Fibroblast of lung (primary cell): ENCODE results near the gene SMC6. TPM values are rescaled to one million over a fixed set of nuclear protein-coding genes. Genes with fewer than 3 reads are reported as not detected.

Experiments used
- DNase-seq, 2 donors: peaks; one replicate each; pipeline versions ENCODE4 v3.0.0 to v3.0.0-alpha.2; 2010; ENCODE audit warnings: low read depth in 2 of 2
- H2AFZ ChIP-seq: 2 replicates; pipeline ENCODE4 v1.5.1; 2012; ENCODE audit warnings: low read length, control low read depth, inconsistent platforms
- H3K27ac ChIP-seq: 2 replicates; pipeline ENCODE4 v1.5.1; 2011; ENCODE audit warnings: low read length, control low read depth; ENCODE audit not compliant: insufficient read depth
- H3K27me3 ChIP-seq: 2 replicates; pipeline ENCODE4 v1.5.1; 2011; ENCODE audit warnings: mild to moderate bottlenecking, low read length; ENCODE audit not compliant: control insufficient read depth, insufficient read depth
- H3K36me3 ChIP-seq: 2 replicates; pipeline ENCODE4 v1.5.1; 2011; ENCODE audit warnings: low read length; ENCODE audit not compliant: control insufficient read depth, insufficient read depth
- H3K4me1 ChIP-seq: 2 replicates; pipeline ENCODE4 v1.5.1; 2011; ENCODE audit warnings: low read length; ENCODE audit not compliant: control insufficient read depth, insufficient read depth; ENCODE audit errors: extremely low read depth
- H3K4me2 ChIP-seq: 2 replicates; pipeline ENCODE4 v1.5.1; 2011; ENCODE audit warnings: low read length, control low read depth; ENCODE audit not compliant: insufficient read depth; ENCODE audit errors: extremely low read depth
- H3K4me3 ChIP-seq, 4 experiments: fragments of 200-600 bp in 1 of 4; sonication (generic) in 1 of 4; replicated peaks in 1 of 4; 2 replicates each; pipeline ENCODE4 v1.5.1; 2011 to 2016; ENCODE audit warnings: low read length in 4 of 4, low read depth in 3 of 4, mild to moderate bottlenecking in 3 of 4, control low read depth in 2 of 4, inconsistent platforms in 1 of 4, mixed read lengths in 1 of 4; ENCODE audit not compliant: insufficient read depth in 1 of 4; ENCODE audit errors: control extremely low read depth in 1 of 4
- H3K79me2 ChIP-seq: 2 replicates; pipeline ENCODE4 v1.5.1; 2012; ENCODE audit warnings: mild to moderate bottlenecking, low read length, inconsistent platforms; ENCODE audit not compliant: control insufficient read depth, insufficient read depth
- H3K9ac ChIP-seq: 2 replicates; pipeline ENCODE4 v1.5.1; 2011; ENCODE audit warnings: mild to moderate bottlenecking, low read length, control low read depth; ENCODE audit not compliant: insufficient read depth
- H3K9me3 ChIP-seq: 2 replicates; pipeline ENCODE4 v1.5.1; 2012; ENCODE audit warnings: low read depth, low read length; ENCODE audit not compliant: control insufficient read depth, insufficient read depth
- H4K20me1 ChIP-seq: 2 replicates; pipeline ENCODE4 v1.5.1; 2011; ENCODE audit warnings: low read length; ENCODE audit not compliant: control insufficient read depth, insufficient read depth; ENCODE audit errors: extremely low read depth
- CTCF ChIP-seq, 2 donors: IDR thresholded peaks in 1 of 2; conservative IDR thresholded peaks in 1 of 2; 1 replicate in 1 of 2; 2 replicates in 1 of 2; pipeline ENCODE4 v1.5.1; 2011 to 2012; ENCODE audit warnings: low read length in 2 of 2, control low read depth in 1 of 2, inconsistent platforms in 1 of 2, low read depth in 1 of 2, mild to moderate bottlenecking in 1 of 2
- EZH2 ChIP-seq: IDR thresholded peaks from 2 replicates; pipeline ENCODE4 v1.5.1; 2012; ENCODE audit warnings: low read length, control low read depth, mild to moderate bottlenecking; ENCODE audit errors: missing control alignments
- polyA plus RNA-seq, 2 donors: library from polyadenylated mRNA; depleted of rRNA in 1 of 2; stranded (reverse) in 1 of 2; unstranded in 1 of 2; fragments of >200 nt; gene quantifications; 2 replicates each; pipeline ENCODE4 v1.2.1, GENCODE V29; 2011 to 2012; ENCODE audit warnings: missing spikeins in 1 of 2
- total RNA-seq: library from RNA; depleted of rRNA; stranded (reverse); fragments of >200 nt; gene quantifications from 2 replicates; pipeline ENCODE4 v1.2.1, GENCODE V29; 2014

The SMC6 gene
- total and polyA plus RNA-seq, 2 donors (not counting 1 experiment from before 2014, with no cell fraction given) = 17.9 to 22.8 TPM

- H3K9me3 ChIP-seq = no peaks in the 10 kb centered on the region
- no peaks in the 10 kb centered on the region for H3K79me2 ChIP-seq
- no peak overlapping the region for H3K4me2 ChIP-seq
- DNase-seq = peak in 1 of 2 donors; percentile 20
- H3K9ac ChIP-seq = no peak overlapping the region
- no peak overlapping the region for H3K4me3 ChIP-seq
- H3K4me1 ChIP-seq = no peaks in the 10 kb centered on the region
- no peak overlapping the region for H3K27ac ChIP-seq
- H2AFZ ChIP-seq = no peak overlapping the region
- peaks cover 3% of the 10 kb centered on the region for H3K36me3 ChIP-seq
- no peak for TF ChIP-seq EZH2
- no peak for TF ChIP-seq CTCF (conservative IDR thresholded peaks at IDR 0.05 in 1 of 2, IDR thresholded peaks at IDR 0.05 in 1 of 2; ENCODE audit: low read depth in 1 of 2, low read length in 2 of 2)
- H4K20me1 ChIP-seq = no peaks in the 10 kb centered on the region
- no peaks in the 10 kb centered on the region for H3K27me3 ChIP-seq
Measured at GRCh38 chr2:17661460-17661859, 92.2 kb downstream of the SMC6 start.

- no peaks in the 10 kb centered on the region for H4K20me1 ChIP-seq
- H2AFZ ChIP-seq = no peak overlapping the region
- no peaks in the 10 kb centered on the region for H3K27me3 ChIP-seq
- no peaks in the 10 kb centered on the region for H3K9me3 ChIP-seq
- no peak overlapping the region for H3K9ac ChIP-seq
- no peaks in the 10 kb centered on the region for H3K79me2 ChIP-seq
- no peaks in the 10 kb centered on the region for H3K4me1 ChIP-seq
- H3K4me3 ChIP-seq = no peak overlapping the region
- no peak for DNase-seq
- peaks cover 3% of the 10 kb centered on the region for H3K36me3 ChIP-seq
- no peak overlapping the region for H3K4me2 ChIP-seq
- no peak for TF ChIP-seq EZH2
- TF ChIP-seq CTCF (conservative IDR thresholded peaks at IDR 0.05 in 1 of 2, IDR thresholded peaks at IDR 0.05 in 1 of 2; ENCODE audit: low read depth in 1 of 2, low read length in 2 of 2) = no peak
- no peak overlapping the region for H3K27ac ChIP-seq
Measured at GRCh38 chr2:17660219-17660618, 93.4 kb downstream of the SMC6 start.

- peak; percentile 24 to 88 for DNase-seq
- no peaks in the 10 kb centered on the region for H3K9me3 ChIP-seq
- no peaks in the 10 kb centered on the region for H3K4me1 ChIP-seq
- H3K27ac ChIP-seq = no peak overlapping the region
- H3K4me2 ChIP-seq = no peak overlapping the region
- no peaks in the 10 kb centered on the region for H3K27me3 ChIP-seq
- no peak overlapping the region for H2AFZ ChIP-seq
- H3K79me2 ChIP-seq = no peaks in the 10 kb centered on the region
- no peaks in the 10 kb centered on the region for H3K36me3 ChIP-seq
- H3K9ac ChIP-seq = no peak overlapping the region
- no peak overlapping the region for H3K4me3 ChIP-seq
- H4K20me1 ChIP-seq = no peaks in the 10 kb centered on the region
- no peak for TF ChIP-seq CTCF (conservative IDR thresholded peaks at IDR 0.05 in 1 of 2, IDR thresholded peaks at IDR 0.05 in 1 of 2; ENCODE audit: low read depth in 1 of 2, low read length in 2 of 2)
- no peak for TF ChIP-seq EZH2
Measured at GRCh38 chr2:17658251-17658843, 95.3 kb downstream of the SMC6 start.
